Measurements from ENCODE around the gene MMP24. TPM values are rescaled to one million over a fixed set of nuclear protein-coding genes. Genes with fewer than 3 reads are reported as not detected.
A peak's percentile ranks its signal among the peaks of the same experiment; 100 is the strongest.

Gene MMP24
- total RNA-seq, 4 donors from 2014 or later, result 0.21 to 0.78 (median 0.66) TPM; not detected in 1

- no peak overlapping the region for H3K4me3 ChIP-seq
- H3K4me1 ChIP-seq, result peaks cover 0 to 32% (median 8%) of the 10 kb centered on the region in 4 donors
- WGBS, 2 donors, result 89 to 94% methylated on average over 22 to 24 of the region's 24 CpGs
- no peak for DNase-seq (ENCODE audit: low spot score in 2 of 2)
- H3K27ac ChIP-seq, result peak overlapping the region in 1 of 4 donors; percentile 12
- TF ChIP-seq, protein P1, sequence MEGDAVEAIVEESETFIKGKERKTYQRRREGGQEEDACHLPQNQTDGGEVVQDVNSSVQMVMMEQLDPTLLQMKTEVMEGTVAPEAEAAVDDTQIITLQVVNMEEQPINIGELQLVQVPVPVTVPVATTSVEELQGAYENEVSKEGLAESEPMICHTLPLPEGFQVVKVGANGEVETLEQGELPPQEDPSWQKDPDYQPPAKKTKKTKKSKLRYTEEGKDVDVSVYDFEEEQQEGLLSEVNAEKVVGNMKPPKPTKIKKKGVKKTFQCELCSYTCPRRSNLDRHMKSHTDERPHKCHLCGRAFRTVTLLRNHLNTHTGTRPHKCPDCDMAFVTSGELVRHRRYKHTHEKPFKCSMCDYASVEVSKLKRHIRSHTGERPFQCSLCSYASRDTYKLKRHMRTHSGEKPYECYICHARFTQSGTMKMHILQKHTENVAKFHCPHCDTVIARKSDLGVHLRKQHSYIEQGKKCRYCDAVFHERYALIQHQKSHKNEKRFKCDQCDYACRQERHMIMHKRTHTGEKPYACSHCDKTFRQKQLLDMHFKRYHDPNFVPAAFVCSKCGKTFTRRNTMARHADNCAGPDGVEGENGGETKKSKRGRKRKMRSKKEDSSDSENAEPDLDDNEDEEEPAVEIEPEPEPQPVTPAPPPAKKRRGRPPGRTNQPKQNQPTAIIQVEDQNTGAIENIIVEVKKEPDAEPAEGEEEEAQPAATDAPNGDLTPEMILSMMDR (IDR thresholded peaks at IDR 0.05), result no peak
- TF ChIP-seq EP300 (IDR thresholded peaks at IDR 0.05) (no peak), POLR2A (IDR thresholded peaks at IDR 0.05) (no peak)
- peaks cover 0 to 65% (median 7%) of the 10 kb centered on the region in 3 donors for H3K36me3 ChIP-seq
- H3K27me3 ChIP-seq, result no peaks in the 10 kb centered on the region
- H3K9me3 ChIP-seq, result no peaks in the 10 kb centered on the region
Observed at GRCh38 chr20:35274172-35275092, 47.9 kb downstream of the MMP24 start.

DNA sequence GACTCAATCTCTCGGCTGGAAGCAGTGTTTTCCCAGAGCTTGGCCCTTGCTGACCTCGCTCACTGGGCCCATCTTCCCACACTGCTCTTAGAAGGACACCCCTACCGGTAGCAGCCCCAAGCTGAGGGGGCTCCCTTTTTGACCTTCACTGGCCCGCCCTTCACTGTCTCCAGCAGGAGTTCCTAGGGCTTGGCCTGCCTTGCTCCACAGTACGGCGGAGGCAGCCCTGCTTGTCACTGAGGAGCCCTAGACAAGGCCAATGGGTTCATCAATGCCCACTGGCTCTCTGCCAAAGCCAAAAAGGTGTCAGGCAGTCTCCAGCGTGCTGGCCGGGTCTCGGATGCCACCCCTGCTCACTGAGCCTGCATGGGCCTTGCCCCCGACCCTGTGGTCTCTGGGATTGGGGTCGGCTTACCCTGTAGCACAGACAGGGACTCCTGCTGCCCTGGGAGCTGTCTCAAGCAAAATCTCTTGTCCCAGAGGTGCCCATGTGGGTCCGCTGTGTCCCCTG is 49.3 kb downstream of the MMP24 start:
- no peaks in the 10 kb centered on the region for H3K9me3 ChIP-seq
- TF ChIP-seq EP300 (IDR thresholded peaks at IDR 0.05), result no peak
- TF ChIP-seq, protein P1 (IDR thresholded peaks at IDR 0.05), result no peak
- TF ChIP-seq POLR2A (IDR thresholded peaks at IDR 0.05), result no peak
- peak overlapping the region in 2 of 4 donors; percentile 9 to 17 for H3K27ac ChIP-seq
- 76 to 84% methylated on average over 7 to 12 of the region's 12 CpGs for WGBS, 2 donors
- peaks cover 0 to 65% (median 13%) of the 10 kb centered on the region in 3 donors for H3K36me3 ChIP-seq
- no peaks in the 10 kb centered on the region for H3K27me3 ChIP-seq
- peaks cover 0 to 29% (median 8%) of the 10 kb centered on the region in 4 donors for H3K4me1 ChIP-seq
- no peak for DNase-seq (ENCODE audit: low spot score in 2 of 2)
- H3K4me3 ChIP-seq, result no peak overlapping the region

GRCh38 chr20:35276408-35276807 is 49.9 kb downstream of the MMP24 start:
- DNase-seq (ENCODE audit: low spot score in 2 of 2), result no peak
- TF ChIP-seq POLR2A (IDR thresholded peaks at IDR 0.05) (no peak), EP300 (IDR thresholded peaks at IDR 0.05) (no peak)
- TF ChIP-seq, protein P1 (IDR thresholded peaks at IDR 0.05), result no peak
- Histone ChIP-seq H3K4me3 (peak overlapping the region in 3 of 4 donors; percentile 69 to 85 (median 69)), H3K27ac (peak overlapping the region; percentile 82 to 97 (median 96)), H3K27me3 (no peaks in the 10 kb centered on the region), H3K36me3 (peaks cover 0 to 59% (median 13%) of the 10 kb centered on the region in 3 donors), H3K4me1 (peaks cover 0 to 29% (median 8%) of the 10 kb centered on the region in 4 donors), H3K9me3 (no peaks in the 10 kb centered on the region)
- WGBS, 2 donors, result 87 to 88% methylated on average over 6 of the region's 6 CpGs

- no peak for DNase-seq (ENCODE audit: low spot score in 2 of 2)
- Histone ChIP-seq H3K9me3 (no peaks in the 10 kb centered on the region), H3K27me3 (no peaks in the 10 kb centered on the region), H3K36me3 (peaks cover 0 to 54% (median 13%) of the 10 kb centered on the region in 3 donors), H3K27ac (peak overlapping the region; percentile 82 to 97 (median 96)), H3K4me1 (peaks cover 0 to 29% (median 8%) of the 10 kb centered on the region in 4 donors), H3K4me3 (peak overlapping the region; percentile 65 to 85 (median 69))
- TF ChIP-seq POLR2A (IDR thresholded peaks at IDR 0.05) (no peak), EP300 (IDR thresholded peaks at IDR 0.05) (no peak)
- TF ChIP-seq, protein P1 (IDR thresholded peaks at IDR 0.05), result no peak
- WGBS, 2 donors, result 6% methylated on average over 10 of the region's 10 CpGs
Observed at GRCh38 chr20:35277127-35277526, 50.6 kb downstream of the MMP24 start.

All from tibial nerve (tissue), 4 donors.